K562 (cell line): ENCODE data around the gene RALGPS1. TPM values are rescaled to one million over a fixed set of nuclear protein-coding genes. Genes with fewer than 3 reads are reported as not detected.

Experiments
- ATAC-seq: fragments of 200-7000 bp; cut with Tn5 transposase; 3 replicates; pipeline ENCODE4 v1.9.1; 2020; ENCODE audit warnings: moderate library complexity
- BruUV-seq: library from RNA; stranded (reverse); fragments of 400-500 nt; replicated peaks from 2 replicates; lab custom pipeline; 2021; lab: Mats Ljungman, UMichigan
- CTCF ChIA-PET: fragments of 300-600 bp; formaldehyde crosslinking; extraction: SDS; loops from one replicate; lab custom pipeline; 2021; ENCODE audit warnings: low intra/inter-chr PET ratio; lab: Yijun Ruan, JAX
- POLR2A ChIA-PET: fragments of 300-600, 350-650 bp; sonication (Branson Sonifier 250); formaldehyde crosslinking; extraction: SDS; loops from one replicate; lab custom pipeline; 2021; ENCODE audit warnings: antibody characterized with exemption, inconsistent platforms; lab: Yijun Ruan, JAX
- DNase-seq, 4 experiments: peaks; one replicate each; pipeline versions ENCODE4 v3.0.0 to v3.0.0-alpha.2; 2011 to 2018; ENCODE audit warnings: low spot score in 3 of 4, mixed read lengths in 3 of 4; ENCODE audit errors: extremely low read depth in 1 of 4
- FAIRE-seq: peaks from 2 replicates; lab custom pipeline; 2011; peaks lifted over from hg19 to GRCh38; lab: Jason Lieb, UNC
- H2AFZ ChIP-seq: 2 replicates; pipeline ENCODE4 v1.6.0; 2011; ENCODE audit warnings: low read depth, low read length, control low read depth, inconsistent platforms
- H3K27ac ChIP-seq: fragments of 200-600 bp; 3 replicates; pipeline ENCODE4 v1.8.0; 2011; ENCODE audit warnings: low read depth, mild to moderate bottlenecking, control low read depth, inconsistent platforms, low read length, moderate library complexity, mixed read lengths; ENCODE audit errors: extremely low read depth
- H3K27me3 ChIP-seq, 2 experiments: fragments of 300-600 bp in 1 of 2; 2 replicates in 1 of 2; 3 replicates in 1 of 2; pipeline versions ENCODE4 v1.6.0 to v1.8.0; 2011; ENCODE audit warnings: inconsistent platforms in 2 of 2, low read length in 2 of 2, mild to moderate bottlenecking in 1 of 2, mixed read lengths in 1 of 2, moderate library complexity in 1 of 2; ENCODE audit not compliant: control insufficient read depth in 2 of 2, insufficient read depth in 2 of 2
- H3K36me3 ChIP-seq: fragments of 300-600 bp; 3 replicates; pipeline ENCODE4 v1.8.0; 2011; ENCODE audit warnings: mild to moderate bottlenecking, low read length, inconsistent platforms; ENCODE audit not compliant: control insufficient read depth, insufficient read depth
- H3K4me1 ChIP-seq, 2 experiments: fragments of 200-600 bp in 1 of 2; replicated peaks in 1 of 2; 2 replicates in 1 of 2; 3 replicates in 1 of 2; pipeline versions ENCODE4 v1.5.1 to v1.8.0; 2011; ENCODE audit warnings: inconsistent platforms in 2 of 2, low read length in 2 of 2, mild to moderate bottlenecking in 1 of 2, mixed read lengths in 1 of 2, moderate library complexity in 1 of 2; ENCODE audit not compliant: control insufficient read depth in 2 of 2, insufficient read depth in 2 of 2
- H3K4me2 ChIP-seq: 2 replicates; pipeline ENCODE4 v1.6.1; 2011; ENCODE audit warnings: low read length, control low read depth, inconsistent platforms, mixed read lengths; ENCODE audit not compliant: insufficient read depth
- H3K4me3 ChIP-seq: fragments of 200-600 bp; sonication (generic), shearing (Covaris generic); 2 replicates; pipeline ENCODE4 v1.5.1; 2016; ENCODE audit warnings: control low read depth, inconsistent platforms
- H3K79me2 ChIP-seq: fragments of 200-600 bp; 3 replicates; pipeline ENCODE4 v1.8.0; 2011; ENCODE audit warnings: low read length, inconsistent platforms; ENCODE audit not compliant: control insufficient read depth, insufficient read depth
- H3K9ac ChIP-seq, 2 experiments: 2 replicates each; pipeline versions ENCODE4 v1.6.0 to v1.6.1; 2011; ENCODE audit warnings: low read depth in 2 of 2, low read length in 2 of 2, control low read depth in 1 of 2, inconsistent platforms in 1 of 2, mild to moderate bottlenecking in 1 of 2, mixed read lengths in 1 of 2; ENCODE audit not compliant: insufficient read depth in 1 of 2
- H3K9me1 ChIP-seq: one replicate; pipeline ENCODE4 v1.6.0; 2011; ENCODE audit warnings: inconsistent platforms, mild to moderate bottlenecking, low read length, moderate library complexity; ENCODE audit not compliant: control insufficient read depth, insufficient read depth
- H3K9me3 ChIP-seq: replicated peaks from 2 replicates; pipeline ENCODE4 v1.5.1; 2011; ENCODE audit warnings: low read depth, low read length, inconsistent platforms; ENCODE audit not compliant: control insufficient read depth, insufficient read depth
- H4K20me1 ChIP-seq: replicated peaks from 2 replicates; pipeline ENCODE4 v1.6.1; 2011; ENCODE audit warnings: low read length, inconsistent platforms, mixed read lengths; ENCODE audit not compliant: control insufficient read depth, insufficient read depth
- ERF ChIP-seq: fragments of 450-650 bp; formaldehyde crosslinking; IDR thresholded peaks from 2 replicates; pipeline ENCODE4 v1.4.0; 2020; ENCODE audit warnings: mild to moderate bottlenecking, mixed read lengths
- HES1 ChIP-seq: fragments of 450-650 bp; IDR thresholded peaks from 2 replicates; pipeline ENCODE4 v1.6.1; 2016; ENCODE audit warnings: low read depth, mild to moderate bottlenecking, moderate library complexity
- HIVEP1 ChIP-seq: fragments of 250-450 bp; sonication (Bioruptor Pico); IDR thresholded peaks from 2 replicates; pipeline ENCODE4 v1.4.0; 2020; ENCODE audit warnings: mild to moderate bottlenecking
- MCM3 ChIP-seq: fragments of 450-650 bp; IDR thresholded peaks from 2 replicates; pipeline ENCODE4 v1.6.1; 2016
- WGBS: fragments of 100-300 bp; shearing (Covaris generic); methylation state at CpG from one replicate; pipeline ENCODE4 v1.1.6; 2016; ENCODE audit warnings: low coverage, mixed read lengths; ENCODE audit not compliant: insufficient coverage; ENCODE audit errors: missing lambda C conversion rate; 5-methylcytosine and 5-hydroxymethylcytosine counted together
- in situ Hi-C: fragments of 300-500 bp; cut with MboI; formaldehyde crosslinking; loops from 4 replicates; pipeline ENCODE4 v1.15.0; 2018; ENCODE audit warnings: inconsistent platforms, mixed read lengths
- intact Hi-C: fragments of 100-400 bp; cut with micrococcal nuclease; formaldehyde crosslinking; loops from 2 replicates; pipeline ENCODE4 v1.14.2; 2022
- polyA plus RNA-seq, 8 experiments: library from polyadenylated mRNA; depleted of rRNA in 4 of 8; stranded (reverse) in 5 of 8; unstranded in 3 of 8; fragments of >200 nt; fragmentation: Nextera tagmentation in 2 of 8; fragmentation: Illumina TruSeq in 1 of 8; extraction: Ambion mirVana in 2 of 8; extraction: Trizol in 1 of 8; gene quantifications; 2 replicates each; pipeline versions ENCODE4 v1.2.1 to v1.2.3, GENCODE V29; 2011 to 2014; ENCODE audit warnings: inconsistent platforms in 1 of 8, missing spikeins in 1 of 8
- total RNA-seq, 7 experiments: library from RNA; depleted of rRNA in 6 of 7; stranded (reverse); fragments of >200 nt in 6 of 7; fragmentation: Illumina TruSeq in 2 of 7; extraction: Trizol in 2 of 7; gene quantifications; 2 replicates each; pipeline versions ENCODE4 v1.2.1 to v1.2.3, GENCODE V29; 2011 to 2021; ENCODE audit warnings: low replicate concordance in 1 of 7

The RALGPS1 gene
- total and polyA plus RNA-seq, 9 of the 15 experiments (the other 6 are each of a cell fraction or from before 2014, with no cell fraction given): 0.04 to 2.6 (median 1.5) TPM

DNA sequence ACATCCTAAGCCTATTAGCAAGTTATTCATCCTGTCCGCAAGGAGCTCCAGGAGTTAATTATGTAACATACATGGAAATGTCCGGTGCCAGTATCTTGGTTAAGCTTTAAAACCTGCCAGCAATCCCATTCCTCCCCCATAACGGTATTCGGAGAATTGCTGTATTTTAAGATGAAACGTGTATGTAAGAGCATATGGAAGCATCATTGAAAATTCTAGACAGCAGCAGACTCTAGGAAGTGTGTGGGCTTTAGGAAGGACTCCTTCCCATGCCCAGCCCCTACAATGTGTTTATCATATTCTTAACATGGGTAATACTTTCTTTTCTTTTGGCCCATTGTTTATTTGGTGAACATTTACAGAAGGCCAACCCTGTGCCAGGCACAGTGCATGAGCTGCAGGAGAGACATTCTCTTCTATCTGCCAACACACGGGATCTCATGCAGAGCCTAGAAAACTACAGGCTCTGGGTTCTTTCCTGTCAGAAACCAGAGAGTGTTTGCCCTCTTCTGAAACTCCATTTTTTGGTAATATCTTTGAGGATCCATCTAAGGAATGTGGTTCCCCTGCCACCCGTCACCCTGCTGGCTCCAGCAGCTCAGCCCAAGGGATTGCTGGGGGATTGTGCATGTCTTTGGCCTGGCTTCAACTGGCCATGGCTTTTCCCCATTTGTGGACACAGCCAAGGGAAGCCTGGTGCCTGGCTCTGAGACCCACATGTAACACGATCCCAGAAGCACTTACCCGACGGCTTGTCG lies 192.8 kb downstream of the RALGPS1 start:
- H3K79me2 ChIP-seq: no peaks in the 10 kb centered on the region
- no peaks in the 10 kb centered on the region for H3K9me1 ChIP-seq
- DNase-seq (no peak), ATAC-seq (no peak), FAIRE-seq (no peak)
- 9% methylated on average over 11 of the region's 11 CpGs for WGBS
- no peaks in the 10 kb centered on the region for H3K9me3 ChIP-seq
- no peaks in the 10 kb centered on the region for H3K36me3 ChIP-seq
- H3K4me1 ChIP-seq: peaks cover 0 to 4% of the 10 kb centered on the region in 2 experiments; a peak in 1 of 5 replicates
- no peaks in the 10 kb centered on the region for H4K20me1 ChIP-seq
- in situ Hi-C loops: no loop called here
- H2AFZ ChIP-seq: no peak overlapping the region
- no peak for TF ChIP-seq ERF (CRISPR knock-in tag)
- TF ChIP-seq HIVEP1: no peak
- no peak for TF ChIP-seq HES1
- TF ChIP-seq MCM3: no peak
- POLR2A ChIA-PET: interaction anchor here (0.6 to 1.6 kb wide), 2 partner anchors 29 to 627 kb away, joined by 3 to 4 read pairs; no protein-coding TSS in a partner anchor
- H3K27me3 ChIP-seq: peaks cover 17 to 56% of the 10 kb centered on the region in 2 experiments
- CTCF ChIA-PET: no interaction called here
- H3K4me2 ChIP-seq: no peak overlapping the region
- intact Hi-C loops: no loop called here
- H3K4me3 ChIP-seq: no peak overlapping the region
- no TSS peak for BruUV-seq
- no peak overlapping the region for H3K27ac ChIP-seq
- no peak overlapping the region for H3K9ac ChIP-seq
